Natural killer cell treated with Interleukin-12 subunit alpha and Interleukin-12 subunit beta and Interleukin-15 and Interleukin-18, amount 100 ng/mL, for 72 hours (primary cell): ENCODE measurements around the gene FOXL3. TPM values are rescaled to one million over a fixed set of nuclear protein-coding genes. Genes with fewer than 3 reads are reported as not detected.

Source experiments
- ATAC-seq, 2 donors: fragments of 150-1000 bp; cut with Tn5 transposase in 1 of 2; sonication (Bioruptor Pico), chemical (Tn5 transposase) in 1 of 2; 2 replicates each; pipeline ENCODE4 v1.10.0; 2021
- DNase-seq: peaks from one replicate; pipeline ENCODE4 v3.0.0; 2022; ENCODE audit warnings: low spot score
- H3K27ac Mint-ChIP-seq, 2 donors: 1 replicate in 1 of 2; 2 replicates in 1 of 2; pipeline ENCODE4 v1.8.0; 2022; ENCODE audit warnings: mixed read lengths in 2 of 2, mild to moderate bottlenecking in 1 of 2, moderate library complexity in 1 of 2
- H3K27me3 Mint-ChIP-seq, 2 donors: 1 replicate in 1 of 2; 2 replicates in 1 of 2; pipeline ENCODE4 v1.8.0; 2022; ENCODE audit warnings: mixed read lengths in 2 of 2
- H3K36me3 Mint-ChIP-seq: one replicate; pipeline ENCODE4 v1.8.0; 2022; ENCODE audit warnings: mixed read lengths
- H3K4me1 Mint-ChIP-seq, 2 donors: 1 replicate in 1 of 2; 2 replicates in 1 of 2; pipeline ENCODE4 v1.8.0; 2022; ENCODE audit warnings: low read depth in 2 of 2, mixed read lengths in 2 of 2, mild to moderate bottlenecking in 1 of 2
- H3K4me3 Mint-ChIP-seq: one replicate; pipeline ENCODE4 v1.8.0; 2022; ENCODE audit warnings: mixed read lengths
- H3K9me3 Mint-ChIP-seq: 2 replicates; pipeline ENCODE4 v1.8.0; 2022; ENCODE audit warnings: mixed read lengths
- total RNA-seq, 2 donors: library from RNA; stranded (reverse); gene quantifications; one replicate each; pipeline ENCODE4 v1.2.3, GENCODE V29; 2022

The FOXL3 gene
- total RNA-seq, 2 donors from 2014 or later = not detected

- Mint-ChIP-seq H3K9me3 (no peaks in the 10 kb centered on the region), H3K4me3 (no peak overlapping the region), H3K36me3 (no peaks in the 10 kb centered on the region), H3K27ac (no peak overlapping the region), H3K27me3 (peaks cover 6 to 14% of the 10 kb centered on the region in 2 donors), H3K4me1 (peaks cover 2 to 5% of the 10 kb centered on the region in 2 donors)
- peak; percentile 44 for DNase-seq
- no peak for ATAC-seq
Measured at GRCh38 chr7:302054-302992, 12.4 kb downstream of the FOXL3 start.

GRCh38 chr7:303425-303824 lies 13.5 kb downstream of the FOXL3 start:
- ATAC-seq (no peak), DNase-seq (no peak)
- peaks cover 4% of the 10 kb centered on the region for H3K36me3 Mint-ChIP-seq
- peaks cover 6 to 23% of the 10 kb centered on the region in 2 donors for H3K27me3 Mint-ChIP-seq
- no peak overlapping the region for H3K4me3 Mint-ChIP-seq
- no peak overlapping the region for H3K27ac Mint-ChIP-seq
- H3K9me3 Mint-ChIP-seq = no peaks in the 10 kb centered on the region
- H3K4me1 Mint-ChIP-seq = peaks cover 2 to 5% of the 10 kb centered on the region in 2 donors

- Mint-ChIP-seq H3K4me1 (peaks cover 2 to 5% of the 10 kb centered on the region in 2 donors), H3K27me3 (peaks cover 6 to 23% of the 10 kb centered on the region in 2 donors), H3K27ac (no peak overlapping the region), H3K4me3 (no peak overlapping the region), H3K9me3 (no peaks in the 10 kb centered on the region), H3K36me3 (peaks cover 4% of the 10 kb centered on the region)
- no peak for ATAC-seq
- DNase-seq = peak; percentile 47
Measured at GRCh38 chr7:303884-304573, 14.1 kb downstream of the FOXL3 start.

- ATAC-seq = peak in 1 of 2 donors; percentile 24
- peak; percentile 37 for DNase-seq
- Mint-ChIP-seq H3K4me1 (peaks cover 2 to 5% of the 10 kb centered on the region in 2 donors), H3K9me3 (no peaks in the 10 kb centered on the region), H3K4me3 (no peak overlapping the region), H3K36me3 (peaks cover 4% of the 10 kb centered on the region), H3K27ac (no peak overlapping the region), H3K27me3 (peaks cover 9 to 23% of the 10 kb centered on the region in 2 donors)
Measured at GRCh38 chr7:304574-305409, 14.8 kb downstream of the FOXL3 start.

- peaks cover 2 to 5% of the 10 kb centered on the region in 2 donors for H3K4me1 Mint-ChIP-seq
- peaks cover 9 to 23% of the 10 kb centered on the region in 2 donors for H3K27me3 Mint-ChIP-seq
- H3K4me3 Mint-ChIP-seq = no peak overlapping the region
- H3K36me3 Mint-ChIP-seq = peaks cover 4% of the 10 kb centered on the region
- no peak for ATAC-seq
- H3K9me3 Mint-ChIP-seq = no peaks in the 10 kb centered on the region
- no peak overlapping the region for H3K27ac Mint-ChIP-seq
- peak; percentile 54 for DNase-seq
Measured at GRCh38 chr7:305410-306151, 15.6 kb downstream of the FOXL3 start.

GRCh38 chr7:307970-308369 lies 18.0 kb downstream of the FOXL3 start:
- H3K4me3 Mint-ChIP-seq = no peak overlapping the region
- no peak overlapping the region for H3K27ac Mint-ChIP-seq
- H3K36me3 Mint-ChIP-seq = peaks cover 4% of the 10 kb centered on the region
- peaks cover 2 to 5% of the 10 kb centered on the region in 2 donors for H3K4me1 Mint-ChIP-seq
- ATAC-seq (no peak), DNase-seq (no peak)
- H3K27me3 Mint-ChIP-seq = peaks cover 15 to 31% of the 10 kb centered on the region in 2 donors
- H3K9me3 Mint-ChIP-seq = no peaks in the 10 kb centered on the region

- DNase-seq (peak; percentile 44), ATAC-seq (no peak)
- Mint-ChIP-seq H3K4me3 (no peak overlapping the region), H3K4me1 (peaks cover 0 to under 1% of the 10 kb centered on the region in 2 donors), H3K9me3 (no peaks in the 10 kb centered on the region), H3K27me3 (peaks cover 19 to 37% of the 10 kb centered on the region in 2 donors), H3K36me3 (peaks cover 4% of the 10 kb centered on the region), H3K27ac (no peak overlapping the region)
Measured at GRCh38 chr7:309586-310228, 19.7 kb downstream of the FOXL3 start.

- peaks cover 4% of the 10 kb centered on the region for H3K36me3 Mint-ChIP-seq
- H3K4me3 Mint-ChIP-seq = no peak overlapping the region
- no peaks in the 10 kb centered on the region for H3K9me3 Mint-ChIP-seq
- H3K4me1 Mint-ChIP-seq = no peaks in the 10 kb centered on the region
- no peak overlapping the region for H3K27ac Mint-ChIP-seq
- H3K27me3 Mint-ChIP-seq = peaks cover 27 to 49% of the 10 kb centered on the region in 2 donors
- ATAC-seq (no peak), DNase-seq (peak; percentile 29)
Measured at GRCh38 chr7:311131-311680, 21.2 kb downstream of the FOXL3 start.

GRCh38 chr7:311796-312195 lies 21.8 kb downstream of the FOXL3 start:
- H3K27ac Mint-ChIP-seq = no peak overlapping the region
- H3K36me3 Mint-ChIP-seq = peaks cover 4% of the 10 kb centered on the region
- H3K4me1 Mint-ChIP-seq = no peaks in the 10 kb centered on the region
- H3K27me3 Mint-ChIP-seq = peaks cover 30 to 52% of the 10 kb centered on the region in 2 donors
- H3K4me3 Mint-ChIP-seq = no peak overlapping the region
- DNase-seq = no peak
- no peaks in the 10 kb centered on the region for H3K9me3 Mint-ChIP-seq
- ATAC-seq = peak in 1 of 2 donors; percentile 43

GRCh38 chr7:312424-312823 lies 22.5 kb downstream of the FOXL3 start:
- Mint-ChIP-seq H3K4me1 (no peaks in the 10 kb centered on the region), H3K27me3 (peaks cover 30 to 52% of the 10 kb centered on the region in 2 donors), H3K27ac (no peak overlapping the region), H3K36me3 (peaks cover 4% of the 10 kb centered on the region), H3K4me3 (no peak overlapping the region), H3K9me3 (no peaks in the 10 kb centered on the region)
- ATAC-seq = no peak
- no peak for DNase-seq

- no peaks in the 10 kb centered on the region for H3K4me1 Mint-ChIP-seq
- no peaks in the 10 kb centered on the region for H3K36me3 Mint-ChIP-seq
- no peak overlapping the region for H3K27ac Mint-ChIP-seq
- peaks cover 41 to 60% of the 10 kb centered on the region in 2 donors for H3K27me3 Mint-ChIP-seq
- ATAC-seq (no peak), DNase-seq (no peak)
- H3K9me3 Mint-ChIP-seq = no peaks in the 10 kb centered on the region
- no peak overlapping the region for H3K4me3 Mint-ChIP-seq
Measured at GRCh38 chr7:314853-315252, 24.9 kb downstream of the FOXL3 start.

GRCh38 chr7:315516-316265 lies 25.7 kb downstream of the FOXL3 start:
- Mint-ChIP-seq H3K27ac (no peak overlapping the region), H3K36me3 (no peaks in the 10 kb centered on the region), H3K4me1 (no peaks in the 10 kb centered on the region), H3K4me3 (no peak overlapping the region), H3K27me3 (peaks cover 45 to 62% of the 10 kb centered on the region in 2 donors), H3K9me3 (no peaks in the 10 kb centered on the region)
- DNase-seq (peak; percentile 12), ATAC-seq (no peak)
